Neural cell (in vitro differentiated cells): Measurements from ENCODE around the gene PCMTD2.

Experiments used
- POLR2AphosphoS5 ChIP-seq: IDR thresholded peaks from 2 replicates; pipeline ENCODE4 v1.6.1; 2012
- TF ChIP-seq, protein P1 (sequence below): fragments of 450-650 bp; IDR thresholded peaks from 2 replicates; pipeline ENCODE4 v1.5.1; 2014; ENCODE audit warnings: antibody characterized with exemption, mild to moderate bottlenecking, moderate library complexity; ENCODE audit not compliant: poor library complexity, severe bottlenecking

DNA sequence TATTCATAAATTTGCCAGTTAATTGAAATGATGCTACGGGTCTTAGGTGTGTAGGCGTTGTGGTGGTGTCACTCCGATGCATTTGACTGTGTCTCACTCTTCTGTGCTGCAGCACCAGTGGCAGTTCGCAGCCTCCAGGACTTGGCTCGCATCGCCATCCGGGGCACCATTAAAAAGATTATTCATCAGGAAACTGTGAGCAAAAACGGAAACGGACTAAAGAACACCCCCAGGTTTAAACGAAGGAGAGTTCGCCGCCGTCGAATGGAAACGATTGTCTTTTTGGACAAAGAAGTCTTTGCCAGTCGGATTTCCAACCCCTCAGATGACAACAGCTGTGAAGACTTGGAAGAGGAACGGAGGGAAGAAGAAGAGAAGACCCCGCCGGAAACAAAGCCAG is 17.6 kb downstream of the PCMTD2 start:
- TF ChIP-seq POLR2AphosphoS5: no peak
- TF ChIP-seq, protein P1, sequence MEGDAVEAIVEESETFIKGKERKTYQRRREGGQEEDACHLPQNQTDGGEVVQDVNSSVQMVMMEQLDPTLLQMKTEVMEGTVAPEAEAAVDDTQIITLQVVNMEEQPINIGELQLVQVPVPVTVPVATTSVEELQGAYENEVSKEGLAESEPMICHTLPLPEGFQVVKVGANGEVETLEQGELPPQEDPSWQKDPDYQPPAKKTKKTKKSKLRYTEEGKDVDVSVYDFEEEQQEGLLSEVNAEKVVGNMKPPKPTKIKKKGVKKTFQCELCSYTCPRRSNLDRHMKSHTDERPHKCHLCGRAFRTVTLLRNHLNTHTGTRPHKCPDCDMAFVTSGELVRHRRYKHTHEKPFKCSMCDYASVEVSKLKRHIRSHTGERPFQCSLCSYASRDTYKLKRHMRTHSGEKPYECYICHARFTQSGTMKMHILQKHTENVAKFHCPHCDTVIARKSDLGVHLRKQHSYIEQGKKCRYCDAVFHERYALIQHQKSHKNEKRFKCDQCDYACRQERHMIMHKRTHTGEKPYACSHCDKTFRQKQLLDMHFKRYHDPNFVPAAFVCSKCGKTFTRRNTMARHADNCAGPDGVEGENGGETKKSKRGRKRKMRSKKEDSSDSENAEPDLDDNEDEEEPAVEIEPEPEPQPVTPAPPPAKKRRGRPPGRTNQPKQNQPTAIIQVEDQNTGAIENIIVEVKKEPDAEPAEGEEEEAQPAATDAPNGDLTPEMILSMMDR: no peak
